H1 (cell line): Measurements from ENCODE around the gene ASTN2. TPM values are rescaled to one million over a fixed set of nuclear protein-coding genes. Genes with fewer than 3 reads are reported as not detected.

Experiments
- CTCF ChIA-PET: fragments of 300-600 bp; sonication (Branson Sonifier 250); formaldehyde crosslinking; loops from one replicate; lab custom pipeline; 2021; ENCODE audit not compliant: partially characterized antibody; lab: Charles Lee
- POLR2A ChIA-PET: fragments of 300-600 bp; sonication (Branson Sonifier 250); formaldehyde crosslinking; loops from one replicate; lab custom pipeline; 2021; ENCODE audit warnings: inconsistent platforms; ENCODE audit not compliant: partially characterized antibody; lab: Charles Lee
- DNase-seq, 2 experiments: peaks; one replicate each; pipeline versions ENCODE4 v3.0.0 to v3.0.0-alpha.2; 2010 to 2022; ENCODE audit warnings: low spot score in 2 of 2, low read depth in 1 of 2, mixed read lengths in 1 of 2
- FAIRE-seq: peaks from 2 replicates; lab custom pipeline; 2011; peaks lifted over from hg19 to GRCh38; lab: Jason Lieb, UNC
- H2AFZ ChIP-seq: 2 replicates; pipeline ENCODE4 v1.8.1; 2012; ENCODE audit warnings: low read length, inconsistent platforms
- H2AK5ac ChIP-seq: 2 replicates; pipeline ENCODE4 v1.6.1; 2013; ENCODE audit warnings: low read depth, low read length
- H2BK120ac ChIP-seq: replicated peaks from 2 replicates; pipeline ENCODE3; 2013; ENCODE audit warnings: low read depth, low read length, inconsistent platforms
- H2BK12ac ChIP-seq: 2 replicates; pipeline ENCODE4 v1.6.1; 2013; ENCODE audit warnings: low read depth, low read length
- H2BK15ac ChIP-seq: 2 replicates; pipeline ENCODE4 v1.6.1; 2013; ENCODE audit warnings: low read length
- H2BK20ac ChIP-seq: 2 replicates; pipeline ENCODE4 v1.6.1; 2013; ENCODE audit warnings: low read length
- H2BK5ac ChIP-seq: 2 replicates; pipeline ENCODE4 v1.6.1; 2013; ENCODE audit warnings: low read depth, low read length
- H3K14ac ChIP-seq: 2 replicates; pipeline ENCODE4 v1.6.1; 2013; ENCODE audit warnings: inconsistent platforms; ENCODE audit not compliant: insufficient read length
- H3K18ac ChIP-seq: 2 replicates; pipeline ENCODE4 v1.6.1; 2013; ENCODE audit warnings: low read length; ENCODE audit errors: extremely low read depth
- H3K23ac ChIP-seq: 2 replicates; pipeline ENCODE4 v1.6.1; 2013; ENCODE audit warnings: inconsistent platforms; ENCODE audit not compliant: insufficient read length
- H3K23me2 ChIP-seq: 2 replicates; pipeline ENCODE4 v1.6.1; 2013; ENCODE audit warnings: low read depth, low read length
- H3K27ac ChIP-seq: 2 replicates; pipeline ENCODE4 v1.6.1; 2011; ENCODE audit warnings: low read depth, low read length, inconsistent platforms
- H3K27me3 ChIP-seq, 4 experiments: replicated peaks in 1 of 4; 1 replicate in 1 of 4; 2 replicates in 3 of 4; pipeline versions ENCODE4 v1.6.1 to v1.8.1; 2011 to 2013; ENCODE audit warnings: low read length in 3 of 4, mild to moderate bottlenecking in 3 of 4, inconsistent platforms in 2 of 4, mixed read lengths in 2 of 4, moderate library complexity in 1 of 4; ENCODE audit not compliant: control insufficient read depth in 3 of 4, insufficient read depth in 3 of 4; ENCODE audit errors: extremely low read depth in 1 of 4
- H3K36me3 ChIP-seq, 4 experiments: 2 replicates each; pipeline versions ENCODE4 v1.6.1 to v1.8.1; 2011 to 2013; ENCODE audit warnings: mild to moderate bottlenecking in 4 of 4, low read length in 3 of 4, moderate library complexity in 2 of 4, control low read depth in 1 of 4, inconsistent platforms in 1 of 4; ENCODE audit not compliant: insufficient read depth in 4 of 4, control insufficient read depth in 2 of 4
- H3K4ac ChIP-seq: replicated peaks from 2 replicates; pipeline ENCODE3; 2013; ENCODE audit warnings: low read length, low read depth, mixed read lengths, inconsistent platforms; ENCODE audit not compliant: insufficient read length
- H3K4me1 ChIP-seq, 4 experiments: replicated peaks in 1 of 4; 1 replicate in 1 of 4; 2 replicates in 3 of 4; pipeline versions ENCODE4 v1.6.1 to v1.8.1; 2011 to 2013; ENCODE audit warnings: low read length in 3 of 4, inconsistent platforms in 2 of 4, mixed read lengths in 1 of 4; ENCODE audit not compliant: insufficient read depth in 4 of 4, control insufficient read depth in 3 of 4
- H3K4me2 ChIP-seq, 2 experiments: 2 replicates each; pipeline versions ENCODE4 v1.6.1 to v1.8.1; 2011 to 2013; ENCODE audit warnings: low read depth in 2 of 2, low read length in 2 of 2, control low read depth in 1 of 2, inconsistent platforms in 1 of 2, mild to moderate bottlenecking in 1 of 2; ENCODE audit not compliant: insufficient read depth in 1 of 2
- H3K4me3 ChIP-seq, 4 experiments: fragments of 200-600, 300-600 bp in 1 of 4; sonication (generic), shearing (Covaris generic), sonication (Bioruptor Twin) in 1 of 4; 2 replicates each; pipeline versions ENCODE4 v1.5.1 to v1.8.1; 2011 to 2016; ENCODE audit warnings: low read length in 4 of 4, low read depth in 3 of 4, control low read depth in 2 of 4, inconsistent platforms in 2 of 4, mild to moderate bottlenecking in 2 of 4, mixed read lengths in 1 of 4, moderate library complexity in 1 of 4; ENCODE audit not compliant: insufficient read depth in 2 of 4; ENCODE audit errors: extremely low read depth in 1 of 4
- H3K56ac ChIP-seq: replicated peaks from 2 replicates; pipeline ENCODE3; 2013; ENCODE audit warnings: low read depth, mild to moderate bottlenecking, mixed read lengths, low read length, inconsistent platforms; ENCODE audit not compliant: insufficient read length
- H3K79me1 ChIP-seq: 2 replicates; pipeline ENCODE4 v1.6.1; 2013; ENCODE audit warnings: low read depth, low read length, control low read depth
- H3K79me2 ChIP-seq, 2 experiments: 2 replicates each; pipeline versions ENCODE4 v1.6.1 to v1.8.1; 2012 to 2013; ENCODE audit warnings: low read length in 2 of 2, mild to moderate bottlenecking in 2 of 2, inconsistent platforms in 1 of 2; ENCODE audit not compliant: insufficient read depth in 2 of 2, control insufficient read depth in 1 of 2
- H3K9ac ChIP-seq, 4 experiments: replicated peaks in 1 of 4; 1 replicate in 1 of 4; 2 replicates in 3 of 4; pipeline versions ENCODE4 v1.6.1 to v1.8.1; 2011 to 2013; ENCODE audit warnings: low read depth in 3 of 4, low read length in 3 of 4, control low read depth in 2 of 4, mild to moderate bottlenecking in 2 of 4, moderate library complexity in 2 of 4, inconsistent platforms in 1 of 4; ENCODE audit errors: extremely low read depth in 1 of 4
- H3K9me3 ChIP-seq, 2 experiments: 2 replicates each; pipeline versions ENCODE4 v1.6.1 to v1.8.1; 2012 to 2013; ENCODE audit warnings: mild to moderate bottlenecking in 2 of 2, moderate library complexity in 2 of 2, control low read depth in 1 of 2, inconsistent platforms in 1 of 2, low read depth in 1 of 2, low read length in 1 of 2, mixed read lengths in 1 of 2; ENCODE audit not compliant: insufficient read depth in 2 of 2
- H4K20me1 ChIP-seq, 2 experiments: replicated peaks in 1 of 2; 2 replicates each; pipeline versions ENCODE3 to v1.8.1; 2011 to 2013; ENCODE audit warnings: inconsistent platforms in 2 of 2, low read length in 2 of 2, mild to moderate bottlenecking in 1 of 2; ENCODE audit not compliant: insufficient read depth in 2 of 2, control insufficient read depth in 1 of 2
- H4K5ac ChIP-seq: 2 replicates; pipeline ENCODE4 v1.6.1; 2013; ENCODE audit warnings: low read length, low read depth, mixed read lengths, inconsistent platforms; ENCODE audit not compliant: insufficient read length
- H4K8ac ChIP-seq: 2 replicates; pipeline ENCODE4 v1.8.0; 2013; ENCODE audit warnings: mild to moderate bottlenecking, moderate library complexity, low read length, inconsistent platforms; ENCODE audit not compliant: insufficient read depth; ENCODE audit errors: extremely low read depth
- H4K91ac ChIP-seq: replicated peaks from 2 replicates; pipeline ENCODE3; 2013; ENCODE audit warnings: low read length, mixed read lengths, inconsistent platforms; ENCODE audit not compliant: insufficient read length
- ATF2 ChIP-seq: IDR thresholded peaks from 2 replicates; pipeline ENCODE4 v1.6.1; 2012; ENCODE audit warnings: low read length, inconsistent platforms
- BCL11A ChIP-seq, 2 experiments: IDR thresholded peaks; one replicate each; pipeline ENCODE4 v1.6.1; 2011; ENCODE audit warnings: low read depth in 2 of 2, low read length in 2 of 2, mild to moderate bottlenecking in 2 of 2
- BRCA1 ChIP-seq: IDR thresholded peaks from 2 replicates; pipeline ENCODE4 v1.6.1; 2012; ENCODE audit warnings: low read depth, low read length, improper control_type of control experiment
- CBX5 ChIP-seq: fragments of 300-800, 300-1000 bp; sonication (generic); IDR thresholded peaks from 2 replicates; pipeline ENCODE4 v1.7.1; 2016; ENCODE audit warnings: antibody characterized with exemption, low read length, low read depth
- CBX8 ChIP-seq: fragments of 300-800, 300-1000 bp; sonication (generic); IDR thresholded peaks from 2 replicates; pipeline ENCODE4 v1.7.1; 2016; ENCODE audit warnings: low read depth, low read length, borderline replicate concordance
- CHD2 ChIP-seq: IDR thresholded peaks from 2 replicates; pipeline ENCODE4 v1.6.1; 2012; ENCODE audit warnings: low read length, improper control_type of control experiment
- CREB1 ChIP-seq: IDR thresholded peaks from 2 replicates; pipeline ENCODE4 v1.6.1; 2012; ENCODE audit warnings: inconsistent platforms
- GABPA ChIP-seq: IDR thresholded peaks from 2 replicates; pipeline ENCODE4 v1.6.1; 2011; ENCODE audit warnings: mild to moderate bottlenecking, low read length, moderate library complexity, borderline replicate concordance; ENCODE audit not compliant: insufficient read depth
- HDAC2 ChIP-seq, 2 experiments: fragments of 300-600 bp in 1 of 2; sonication (generic) in 1 of 2; IDR thresholded peaks; 2 replicates each; pipeline ENCODE4 v1.6.1; 2011 to 2012; ENCODE audit warnings: low read depth in 2 of 2, low read length in 2 of 2, mild to moderate bottlenecking in 2 of 2, moderate library complexity in 2 of 2, borderline replicate concordance in 1 of 2, inconsistent platforms in 1 of 2
- HDAC6 ChIP-seq: IDR thresholded peaks from one replicate; pipeline ENCODE4 v1.7.1; 2012; ENCODE audit warnings: low read depth, mild to moderate bottlenecking, inconsistent platforms, low read length, moderate library complexity
- PHF8 ChIP-seq: fragments of 200-600 bp; sonication (generic); conservative IDR thresholded peaks from 2 replicates; pipeline ENCODE4 v1.7.1; 2012; ENCODE audit warnings: low read depth, mild to moderate bottlenecking, inconsistent platforms, low read length, moderate library complexity
- SIN3A ChIP-seq, 2 experiments: IDR thresholded peaks in 1 of 2; conservative IDR thresholded peaks in 1 of 2; 2 replicates each; pipeline ENCODE4 v1.6.1; 2011 to 2012; ENCODE audit warnings: low read length in 2 of 2, improper control_type of control experiment in 1 of 2, low read depth in 1 of 2, mild to moderate bottlenecking in 1 of 2
- SUZ12 ChIP-seq: fragments of 200-600 bp; sonication (generic); IDR thresholded peaks from 2 replicates; pipeline ENCODE4 v1.6.1; 2012; ENCODE audit warnings: mild to moderate bottlenecking, inconsistent platforms, low read length, moderate library complexity, mixed read lengths
- TAF1 ChIP-seq: IDR thresholded peaks from 2 replicates; pipeline ENCODE4 v1.6.1; 2011; ENCODE audit warnings: mild to moderate bottlenecking, low read depth, low read length
- polyA plus RNA-seq, 7 experiments: library from polyadenylated mRNA; depleted of rRNA in 3 of 7; stranded (reverse) in 5 of 7; unstranded in 2 of 7; fragments of >200 nt in 5 of 7; fragments of 200-250 nt in 2 of 7; gene quantifications; 1 replicate in 5 of 7; 2 replicates in 1 of 7; 4 replicates in 1 of 7; pipeline versions ENCODE4 v1.2.1 to v1.2.3, GENCODE V29; 2011 to 2013; ENCODE audit warnings: missing spikeins in 2 of 7, mixed read lengths in 2 of 7
- total RNA-seq: library from RNA; stranded (reverse); fragmentation: NEBNext Ultra II Directional; extraction: Animal tissue kit (Norgen Biotek cat#: 25700); gene quantifications from 2 replicates; pipeline ENCODE4 v1.2.1, GENCODE V29; 2021

ASTN2 gene
- total and polyA plus RNA-seq, 2 of the 8 experiments (the other 6 are each of a cell fraction or from before 2014, with no cell fraction given) = 8.2 to 13.7 TPM

- H2BK20ac ChIP-seq = no peak overlapping the region
- H3K4me1 ChIP-seq = no peaks in the 10 kb centered on the region
- H3K56ac ChIP-seq = no peak overlapping the region
- H3K36me3 ChIP-seq = no peaks in the 10 kb centered on the region
- ChIA-PET POLR2A (no interaction called here), CTCF (interaction anchor here (0.5 to 1.0 kb wide), 2 partner anchors 125 to 266 kb away, joined by 3 read pairs; no protein-coding TSS in a partner anchor)
- no peak overlapping the region for H2BK120ac ChIP-seq
- no peak overlapping the region for H3K18ac ChIP-seq
- H3K4me3 ChIP-seq = no peak overlapping the region
- no peak overlapping the region for H2AK5ac ChIP-seq
- H3K14ac ChIP-seq = no peak overlapping the region
- H4K20me1 ChIP-seq = no peaks in the 10 kb centered on the region
- no peak overlapping the region for H4K8ac ChIP-seq
- no peak overlapping the region for H3K27ac ChIP-seq
- H2BK12ac ChIP-seq = no peak overlapping the region
- H3K9me3 ChIP-seq = no peaks in the 10 kb centered on the region
- no peak overlapping the region for H2BK5ac ChIP-seq
- H3K27me3 ChIP-seq = no peaks in the 10 kb centered on the region
- no peak overlapping the region for H3K9ac ChIP-seq
- H3K23ac ChIP-seq = no peak overlapping the region
- no peaks in the 10 kb centered on the region for H3K79me2 ChIP-seq
- H3K4ac ChIP-seq = no peak overlapping the region
- no peaks in the 10 kb centered on the region for H3K79me1 ChIP-seq
- no peaks in the 10 kb centered on the region for H3K23me2 ChIP-seq
- no peak overlapping the region for H4K5ac ChIP-seq
- DNase-seq (no peak), FAIRE-seq (no peak)
- no peak overlapping the region for H2AFZ ChIP-seq
- no peak overlapping the region for H2BK15ac ChIP-seq
- H3K4me2 ChIP-seq = no peak overlapping the region
- H4K91ac ChIP-seq = no peak overlapping the region
- TF ChIP-seq SIN3A (conservative IDR thresholded peaks at IDR 0.05 in 1 of 2, IDR thresholded peaks at IDR 0.05 in 1 of 2; ENCODE audit: low read depth in 1 of 2, low read length in 2 of 2) (no peak), TAF1 (no peak), CREB1 (no peak), HDAC2 (IDR thresholded peaks at IDR 0.05; ENCODE audit: borderline replicate concordance in 1 of 2, low read depth in 2 of 2, low read length in 2 of 2) (no peak), CHD2 (no peak), BRCA1 (no peak), PHF8 (no peak), GABPA (no peak), CBX8 (no peak), BCL11A (IDR thresholded peaks at IDR 0.05; ENCODE audit: low read depth in 2 of 2, low read length in 2 of 2) (no peak), ATF2 (no peak), CBX5 (no peak), HDAC6 (no peak), SUZ12 (no peak)
These were observed 1011.7 kb downstream of the ASTN2 start for GRCh38 chr9:116403171-116403570.
